WTC11 (cell line): Measurements from ENCODE around the gene DECR2. TPM values are rescaled to one million over a fixed set of nuclear protein-coding genes. Genes with fewer than 3 reads are reported as not detected.

Experiments
- ATAC-seq: fragments of 200-7000 bp; cut with Tn5 transposase; 2 replicates; pipeline ENCODE4 v1.10.0; 2021; ENCODE audit warnings: mild to moderate bottlenecking, moderate library complexity
- CTCF ChIA-PET: fragments of 300-600 bp; sonication (Branson Sonifier 250); formaldehyde crosslinking; loops from one replicate; lab custom pipeline; 2021; ENCODE audit warnings: antibody characterized with exemption; lab: Charles Lee
- POLR2A ChIA-PET: fragments of 350-600 bp; sonication (Branson Sonifier 250); formaldehyde crosslinking; loops from one replicate; lab custom pipeline; 2021; ENCODE audit warnings: antibody characterized with exemption; lab: Charles Lee
- DNase-seq: peaks from one replicate; pipeline ENCODE4 v3.0.0; 2021; ENCODE audit warnings: low spot score
- H3K27ac Mint-ChIP-seq: 2 replicates; pipeline ENCODE4 v1.8.0; 2021; ENCODE audit warnings: mixed read lengths
- H3K27me3 Mint-ChIP-seq: 2 replicates; pipeline ENCODE4 v1.8.0; 2021; ENCODE audit warnings: low read depth, mild to moderate bottlenecking, moderate library complexity, mixed read lengths
- H3K36me3 Mint-ChIP-seq: 2 replicates; pipeline ENCODE4 v1.8.0; 2021; ENCODE audit warnings: mixed read lengths
- H3K4me1 Mint-ChIP-seq: 2 replicates; pipeline ENCODE4 v1.8.0; 2022; ENCODE audit warnings: mixed read lengths
- H3K4me3 Mint-ChIP-seq: 2 replicates; pipeline ENCODE4 v1.8.0; 2021; ENCODE audit warnings: mild to moderate bottlenecking, moderate library complexity, mixed read lengths
- H3K9me3 Mint-ChIP-seq: 2 replicates; pipeline ENCODE4 v1.8.0; 2021; ENCODE audit warnings: mixed read lengths
- CREM ChIP-seq: sonication (generic); formaldehyde crosslinking; IDR thresholded peaks from 2 replicates; pipeline ENCODE4 v1.8.1; 2022; ENCODE audit warnings: mild to moderate bottlenecking, missing genetic modification reagents, moderate library complexity
- CTCF ChIP-seq: fragments of 200-600 bp; IDR thresholded peaks from 2 replicates; pipeline ENCODE4 v1.8.0; 2022; ENCODE audit warnings: antibody characterized with exemption
- JAZF1 ChIP-seq: fragments of 250-450 bp; sonication (Bioruptor Pico); IDR thresholded peaks from 2 replicates; pipeline ENCODE4 v1.9.0; 2021; ENCODE audit warnings: moderate library complexity, mild to moderate bottlenecking, inconsistent platforms
- RORB ChIP-seq: fragments of 250-450 bp; sonication (Bioruptor Pico); IDR thresholded peaks from 2 replicates; pipeline ENCODE4 v1.9.0; 2021; ENCODE audit warnings: mild to moderate bottlenecking
- SP1 ChIP-seq: sonication (generic); formaldehyde crosslinking; conservative IDR thresholded peaks from 2 replicates; pipeline ENCODE4 v1.8.1; 2022; ENCODE audit warnings: missing genetic modification reagents
- TEAD4 ChIP-seq: sonication (generic); formaldehyde crosslinking; IDR thresholded peaks from 2 replicates; pipeline ENCODE4 v1.8.0; 2022; ENCODE audit warnings: mild to moderate bottlenecking, missing genetic modification reagents
- ZMAT4 ChIP-seq: fragments of 250-450 bp; sonication (Bioruptor Pico); IDR thresholded peaks from 2 replicates; pipeline ENCODE4 v1.9.0; 2021; ENCODE audit warnings: mild to moderate bottlenecking
- ZNF138 ChIP-seq: sonication (generic); formaldehyde crosslinking; conservative IDR thresholded peaks from 2 replicates; pipeline ENCODE4 v1.8.1; 2022; ENCODE audit warnings: mild to moderate bottlenecking, moderate library complexity, missing genetic modification reagents
- total RNA-seq: library from RNA; stranded (reverse); gene quantifications from 3 replicates; pipeline ENCODE4 v1.2.3, GENCODE V29; 2021
- TF ChIP-seq, protein P1 (sequence below): sonication (generic); formaldehyde crosslinking; IDR thresholded peaks from 2 replicates; pipeline ENCODE4 v1.8.1; 2023; ENCODE audit warnings: mild to moderate bottlenecking, missing genetic modification reagents, borderline replicate concordance
- TF ChIP-seq, protein P2 (sequence below): sonication (generic); formaldehyde crosslinking; IDR thresholded peaks from 2 replicates; pipeline ENCODE4 v1.8.0; 2022; ENCODE audit warnings: mild to moderate bottlenecking, missing genetic modification reagents
- TF ChIP-seq, protein P3 (sequence below): fragments of 250-450 bp; sonication (Bioruptor Pico); IDR thresholded peaks from 2 replicates; pipeline ENCODE4 v1.9.0; 2021; ENCODE audit warnings: mild to moderate bottlenecking, borderline replicate concordance
- TF ChIP-seq, protein P4 (sequence below): sonication (generic); formaldehyde crosslinking; conservative IDR thresholded peaks from 2 replicates; pipeline ENCODE4 v1.8.1; 2023; ENCODE audit warnings: mild to moderate bottlenecking, low read depth, missing genetic modification reagents, moderate library complexity

DECR2 gene
- total RNA-seq, 1 experiment from 2014 or later, result 43.6 TPM

- peak; percentile 52 for TF ChIP-seq CTCF
- peak; percentile 69 for TF ChIP-seq SP1 (CRISPR knock-in tag)
- TF ChIP-seq, protein P1, sequence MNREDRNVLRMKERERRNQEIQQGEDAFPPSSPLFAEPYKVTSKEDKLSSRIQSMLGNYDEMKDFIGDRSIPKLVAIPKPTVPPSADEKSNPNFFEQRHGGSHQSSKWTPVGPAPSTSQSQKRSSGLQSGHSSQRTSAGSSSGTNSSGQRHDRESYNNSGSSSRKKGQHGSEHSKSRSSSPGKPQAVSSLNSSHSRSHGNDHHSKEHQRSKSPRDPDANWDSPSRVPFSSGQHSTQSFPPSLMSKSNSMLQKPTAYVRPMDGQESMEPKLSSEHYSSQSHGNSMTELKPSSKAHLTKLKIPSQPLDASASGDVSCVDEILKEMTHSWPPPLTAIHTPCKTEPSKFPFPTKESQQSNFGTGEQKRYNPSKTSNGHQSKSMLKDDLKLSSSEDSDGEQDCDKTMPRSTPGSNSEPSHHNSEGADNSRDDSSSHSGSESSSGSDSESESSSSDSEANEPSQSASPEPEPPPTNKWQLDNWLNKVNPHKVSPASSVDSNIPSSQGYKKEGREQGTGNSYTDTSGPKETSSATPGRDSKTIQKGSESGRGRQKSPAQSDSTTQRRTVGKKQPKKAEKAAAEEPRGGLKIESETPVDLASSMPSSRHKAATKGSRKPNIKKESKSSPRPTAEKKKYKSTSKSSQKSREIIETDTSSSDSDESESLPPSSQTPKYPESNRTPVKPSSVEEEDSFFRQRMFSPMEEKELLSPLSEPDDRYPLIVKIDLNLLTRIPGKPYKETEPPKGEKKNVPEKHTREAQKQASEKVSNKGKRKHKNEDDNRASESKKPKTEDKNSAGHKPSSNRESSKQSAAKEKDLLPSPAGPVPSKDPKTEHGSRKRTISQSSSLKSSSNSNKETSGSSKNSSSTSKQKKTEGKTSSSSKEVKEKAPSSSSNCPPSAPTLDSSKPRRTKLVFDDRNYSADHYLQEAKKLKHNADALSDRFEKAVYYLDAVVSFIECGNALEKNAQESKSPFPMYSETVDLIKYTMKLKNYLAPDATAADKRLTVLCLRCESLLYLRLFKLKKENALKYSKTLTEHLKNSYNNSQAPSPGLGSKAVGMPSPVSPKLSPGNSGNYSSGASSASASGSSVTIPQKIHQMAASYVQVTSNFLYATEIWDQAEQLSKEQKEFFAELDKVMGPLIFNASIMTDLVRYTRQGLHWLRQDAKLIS (CRISPR knock-in tag), result no peak
- ChIA-PET POLR2A (interaction anchor here (1.0 to 1.2 kb wide), 3 partner anchors 15 to 300 kb away, joined by 3 to 5 read pairs (median 4); partner anchors contain the start of genes POLR3K and SNRNP25), CTCF (interaction anchor here (0.5 to 2.8 kb wide), 67 partner anchors 9 to 617 kb away, joined by 3 to 42 read pairs (median 5); partner anchors contain the start of genes ARHGDIG, FAM234A, HBM and LUC7L)
- H3K27me3 Mint-ChIP-seq, result no peaks in the 10 kb centered on the region; the same call in 1 of the 2 replicates
- ATAC-seq (peak; percentile 90), DNase-seq (peak; percentile 100)
- peaks cover 6% of the 10 kb centered on the region for H3K4me1 Mint-ChIP-seq
- no peak within 1 kb of the TSS for H3K27ac Mint-ChIP-seq
- peak within 1 kb of the TSS; percentile 76 for H3K4me3 Mint-ChIP-seq
- H3K36me3 Mint-ChIP-seq, result peaks cover 6% of the 10 kb centered on the region; the same call in 1 of the 2 replicates
- H3K9me3 Mint-ChIP-seq, result no peaks in the 10 kb centered on the region
These were observed 48.9 kb upstream of the DECR2 start, which contains the start of gene AXIN1 for GRCh38 chr16:352547-353403. AXIN1 (minus strand) TSS chr16:352723; CDS start chr16:347025, 5,698 bp downstream.

GRCh38 chr16:353404-354290 lies 48.0 kb upstream of the DECR2 start:
- no peak for DNase-seq
- Mint-ChIP-seq H3K36me3 (peaks cover 6% of the 10 kb centered on the region; the same call in 1 of the 2 replicates), H3K4me3 (peak overlapping the region; percentile 55), H3K4me1 (peaks cover 6% of the 10 kb centered on the region), H3K27me3 (no peaks in the 10 kb centered on the region; the same call in 1 of the 2 replicates), H3K27ac (no peak overlapping the region), H3K9me3 (no peaks in the 10 kb centered on the region)
- CTCF ChIA-PET, result interaction anchor here (0.6 to 2.8 kb wide), 66 partner anchors 9 to 616 kb away, joined by 3 to 42 read pairs (median 5); partner anchors contain the start of genes ARHGDIG, FAM234A, HBM and LUC7L
- POLR2A ChIA-PET, result interaction anchor here (1.0 to 1.2 kb wide), 3 partner anchors 16 to 300 kb away, joined by 3 to 5 read pairs (median 4); partner anchors contain the start of genes POLR3K and SNRNP25
- peak; percentile 4 for ATAC-seq
- TF ChIP-seq ZNF138 (no peak), TEAD4 (CRISPR knock-in tag) (no peak), JAZF1 (CRISPR knock-in tag) (no peak), CREM (no peak), ZMAT4 (CRISPR knock-in tag) (no peak), CTCF (no peak), RORB (CRISPR knock-in tag) (no peak)
- TF ChIP-seq, protein P2, sequence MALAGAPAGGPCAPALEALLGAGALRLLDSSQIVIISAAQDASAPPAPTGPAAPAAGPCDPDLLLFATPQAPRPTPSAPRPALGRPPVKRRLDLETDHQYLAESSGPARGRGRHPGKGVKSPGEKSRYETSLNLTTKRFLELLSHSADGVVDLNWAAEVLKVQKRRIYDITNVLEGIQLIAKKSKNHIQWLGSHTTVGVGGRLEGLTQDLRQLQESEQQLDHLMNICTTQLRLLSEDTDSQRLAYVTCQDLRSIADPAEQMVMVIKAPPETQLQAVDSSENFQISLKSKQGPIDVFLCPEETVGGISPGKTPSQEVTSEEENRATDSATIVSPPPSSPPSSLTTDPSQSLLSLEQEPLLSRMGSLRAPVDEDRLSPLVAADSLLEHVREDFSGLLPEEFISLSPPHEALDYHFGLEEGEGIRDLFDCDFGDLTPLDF (CRISPR knock-in tag), result no peak
- TF ChIP-seq, protein P3, sequence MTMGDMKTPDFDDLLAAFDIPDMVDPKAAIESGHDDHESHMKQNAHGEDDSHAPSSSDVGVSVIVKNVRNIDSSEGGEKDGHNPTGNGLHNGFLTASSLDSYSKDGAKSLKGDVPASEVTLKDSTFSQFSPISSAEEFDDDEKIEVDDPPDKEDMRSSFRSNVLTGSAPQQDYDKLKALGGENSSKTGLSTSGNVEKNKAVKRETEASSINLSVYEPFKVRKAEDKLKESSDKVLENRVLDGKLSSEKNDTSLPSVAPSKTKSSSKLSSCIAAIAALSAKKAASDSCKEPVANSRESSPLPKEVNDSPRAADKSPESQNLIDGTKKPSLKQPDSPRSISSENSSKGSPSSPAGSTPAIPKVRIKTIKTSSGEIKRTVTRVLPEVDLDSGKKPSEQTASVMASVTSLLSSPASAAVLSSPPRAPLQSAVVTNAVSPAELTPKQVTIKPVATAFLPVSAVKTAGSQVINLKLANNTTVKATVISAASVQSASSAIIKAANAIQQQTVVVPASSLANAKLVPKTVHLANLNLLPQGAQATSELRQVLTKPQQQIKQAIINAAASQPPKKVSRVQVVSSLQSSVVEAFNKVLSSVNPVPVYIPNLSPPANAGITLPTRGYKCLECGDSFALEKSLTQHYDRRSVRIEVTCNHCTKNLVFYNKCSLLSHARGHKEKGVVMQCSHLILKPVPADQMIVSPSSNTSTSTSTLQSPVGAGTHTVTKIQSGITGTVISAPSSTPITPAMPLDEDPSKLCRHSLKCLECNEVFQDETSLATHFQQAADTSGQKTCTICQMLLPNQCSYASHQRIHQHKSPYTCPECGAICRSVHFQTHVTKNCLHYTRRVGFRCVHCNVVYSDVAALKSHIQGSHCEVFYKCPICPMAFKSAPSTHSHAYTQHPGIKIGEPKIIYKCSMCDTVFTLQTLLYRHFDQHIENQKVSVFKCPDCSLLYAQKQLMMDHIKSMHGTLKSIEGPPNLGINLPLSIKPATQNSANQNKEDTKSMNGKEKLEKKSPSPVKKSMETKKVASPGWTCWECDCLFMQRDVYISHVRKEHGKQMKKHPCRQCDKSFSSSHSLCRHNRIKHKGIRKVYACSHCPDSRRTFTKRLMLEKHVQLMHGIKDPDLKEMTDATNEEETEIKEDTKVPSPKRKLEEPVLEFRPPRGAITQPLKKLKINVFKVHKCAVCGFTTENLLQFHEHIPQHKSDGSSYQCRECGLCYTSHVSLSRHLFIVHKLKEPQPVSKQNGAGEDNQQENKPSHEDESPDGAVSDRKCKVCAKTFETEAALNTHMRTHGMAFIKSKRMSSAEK (CRISPR knock-in tag), result no peak
- TF ChIP-seq, protein P4, sequence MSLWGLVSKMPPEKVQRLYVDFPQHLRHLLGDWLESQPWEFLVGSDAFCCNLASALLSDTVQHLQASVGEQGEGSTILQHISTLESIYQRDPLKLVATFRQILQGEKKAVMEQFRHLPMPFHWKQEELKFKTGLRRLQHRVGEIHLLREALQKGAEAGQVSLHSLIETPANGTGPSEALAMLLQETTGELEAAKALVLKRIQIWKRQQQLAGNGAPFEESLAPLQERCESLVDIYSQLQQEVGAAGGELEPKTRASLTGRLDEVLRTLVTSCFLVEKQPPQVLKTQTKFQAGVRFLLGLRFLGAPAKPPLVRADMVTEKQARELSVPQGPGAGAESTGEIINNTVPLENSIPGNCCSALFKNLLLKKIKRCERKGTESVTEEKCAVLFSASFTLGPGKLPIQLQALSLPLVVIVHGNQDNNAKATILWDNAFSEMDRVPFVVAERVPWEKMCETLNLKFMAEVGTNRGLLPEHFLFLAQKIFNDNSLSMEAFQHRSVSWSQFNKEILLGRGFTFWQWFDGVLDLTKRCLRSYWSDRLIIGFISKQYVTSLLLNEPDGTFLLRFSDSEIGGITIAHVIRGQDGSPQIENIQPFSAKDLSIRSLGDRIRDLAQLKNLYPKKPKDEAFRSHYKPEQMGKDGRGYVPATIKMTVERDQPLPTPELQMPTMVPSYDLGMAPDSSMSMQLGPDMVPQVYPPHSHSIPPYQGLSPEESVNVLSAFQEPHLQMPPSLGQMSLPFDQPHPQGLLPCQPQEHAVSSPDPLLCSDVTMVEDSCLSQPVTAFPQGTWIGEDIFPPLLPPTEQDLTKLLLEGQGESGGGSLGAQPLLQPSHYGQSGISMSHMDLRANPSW (CRISPR knock-in tag), result no peak
